GM04503 (cell line): Measurements from ENCODE around the gene SPDEF.

Experiments used
- DNase-seq: peaks from one replicate; pipeline ENCODE4 v3.0.0-alpha.2; 2012; ENCODE audit warnings: low read depth

Gene SPDEF

GRCh38 chr6:34514593-34515472 is 41.3 kb downstream of the SPDEF start:
- DNase-seq = no peak

DNA sequence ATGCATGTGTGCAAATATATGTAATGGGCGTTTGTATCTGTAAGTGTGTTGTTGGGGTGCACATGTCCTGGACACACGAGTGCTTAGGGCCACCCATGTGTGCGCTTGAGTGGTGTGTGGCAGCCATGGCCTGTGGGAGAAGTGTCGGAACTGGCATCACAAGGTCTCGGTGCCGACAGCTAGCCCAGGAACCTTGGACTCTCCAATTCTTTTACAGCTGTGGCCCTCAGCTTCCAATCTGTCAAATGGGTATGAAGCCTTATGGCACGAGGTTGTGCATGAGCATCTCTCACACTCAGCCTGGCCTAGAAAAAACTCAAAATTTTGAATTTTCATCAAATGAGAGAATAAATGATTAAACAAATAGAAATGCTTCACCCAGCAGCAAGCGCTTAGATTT is 42.0 kb downstream of the SPDEF start:
- DNase-seq = no peak

DNA sequence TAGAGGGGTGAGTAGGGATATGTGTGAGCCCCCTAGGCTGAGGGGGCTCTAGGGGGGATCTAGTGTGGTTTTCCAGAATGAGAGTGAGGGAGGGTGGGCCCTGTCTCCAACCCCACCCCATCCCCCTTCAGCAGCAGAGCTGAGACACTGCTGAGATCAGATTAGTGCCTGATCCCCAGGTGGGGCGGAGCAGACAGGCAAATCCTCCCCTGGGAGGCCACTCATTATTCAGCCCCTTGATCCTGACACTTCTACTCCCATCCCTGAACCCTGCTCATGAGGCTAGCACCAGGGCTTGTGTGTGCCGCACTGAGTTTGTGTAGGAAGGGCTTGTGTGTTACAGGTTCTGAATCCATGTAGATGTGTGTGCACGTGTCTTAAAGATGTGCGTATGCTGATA is 42.5 kb downstream of the SPDEF start:
- DNase-seq = no peak

GRCh38 chr6:34512738-34513115 is 43.4 kb downstream of the SPDEF start:
- no peak for DNase-seq

DNA sequence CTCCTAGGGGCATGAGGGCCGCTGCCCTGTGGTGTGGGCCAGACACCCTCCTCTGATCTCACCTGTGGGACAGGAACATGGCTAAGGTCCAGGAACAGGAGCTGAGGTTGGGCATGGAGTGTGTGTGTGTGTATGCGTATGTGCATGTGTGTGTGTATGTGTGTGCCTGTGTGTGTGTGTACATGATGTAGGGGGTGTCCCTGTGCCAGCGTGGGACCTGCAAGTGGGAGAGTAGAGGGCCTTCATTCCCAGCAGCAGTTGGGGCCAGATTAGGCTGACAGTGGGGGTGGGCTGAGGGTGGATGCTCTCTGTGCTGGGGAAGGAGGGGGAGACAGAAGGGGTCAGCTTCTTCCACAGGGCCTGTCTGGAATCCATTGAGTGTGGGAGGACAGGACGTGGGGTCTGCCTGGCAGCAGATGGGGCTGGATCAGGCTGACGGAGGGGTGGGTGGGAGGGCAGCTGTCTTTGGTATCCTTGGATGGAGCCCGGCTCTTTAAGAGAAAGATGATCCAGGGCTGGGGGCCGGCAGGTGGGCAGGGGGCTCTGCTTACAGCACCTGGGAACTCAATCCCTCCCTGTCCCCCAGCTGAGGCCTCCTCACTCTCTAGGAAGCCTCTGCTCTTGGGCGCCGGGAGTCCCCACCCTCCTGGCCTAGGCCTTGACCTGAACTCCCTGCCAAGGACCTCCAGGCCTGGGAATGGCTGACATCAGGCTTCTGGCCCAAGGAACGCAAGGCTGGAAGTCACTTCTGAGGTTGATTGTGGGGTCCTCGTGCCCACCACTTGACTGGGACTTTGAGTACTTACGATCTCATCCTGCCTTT is 44.0 kb downstream of the SPDEF start:
- no peak for DNase-seq

DNA sequence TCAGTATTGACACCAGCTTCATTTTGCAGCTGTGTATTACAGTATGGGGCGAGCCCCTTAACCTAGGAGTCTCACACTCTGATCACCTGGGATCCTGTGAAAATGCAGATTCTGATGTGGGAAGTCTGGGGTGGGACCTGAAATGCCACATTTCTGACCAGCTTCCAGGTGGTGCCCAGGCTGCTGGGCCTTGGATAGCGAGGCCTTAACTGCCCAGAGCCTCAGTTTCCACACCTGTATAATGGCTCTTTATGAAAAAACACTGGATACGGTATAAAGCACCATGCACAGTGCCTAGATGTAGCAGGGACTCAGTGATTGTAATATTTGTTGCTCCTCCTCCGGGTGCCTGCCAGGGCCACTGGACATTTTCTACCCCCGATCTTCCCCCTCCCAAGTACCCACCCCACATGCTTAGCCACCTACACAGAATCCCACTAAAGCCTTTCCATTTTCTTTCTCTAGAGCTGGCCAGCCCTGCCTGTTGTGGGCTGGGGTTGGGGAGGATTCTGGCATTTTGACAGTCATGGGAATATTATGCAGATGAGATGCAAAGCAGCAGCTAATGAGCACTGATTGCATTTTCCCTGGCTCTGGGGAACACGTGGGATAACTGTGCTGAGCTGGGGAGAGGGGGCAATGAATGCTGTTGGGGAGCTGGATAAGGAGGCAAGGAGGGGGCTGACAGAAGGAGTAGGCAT is 44.8 kb downstream of the SPDEF start:
- DNase-seq = no peak

- DNase-seq = no peak
These were observed 45.8 kb downstream of the SPDEF start for GRCh38 chr6:34510299-34510698.

- DNase-seq = no peak
These were observed 46.3 kb downstream of the SPDEF start for GRCh38 chr6:34509782-34510181.

- DNase-seq = no peak
These were observed 47.7 kb downstream of the SPDEF start for GRCh38 chr6:34508425-34508824.

DNA sequence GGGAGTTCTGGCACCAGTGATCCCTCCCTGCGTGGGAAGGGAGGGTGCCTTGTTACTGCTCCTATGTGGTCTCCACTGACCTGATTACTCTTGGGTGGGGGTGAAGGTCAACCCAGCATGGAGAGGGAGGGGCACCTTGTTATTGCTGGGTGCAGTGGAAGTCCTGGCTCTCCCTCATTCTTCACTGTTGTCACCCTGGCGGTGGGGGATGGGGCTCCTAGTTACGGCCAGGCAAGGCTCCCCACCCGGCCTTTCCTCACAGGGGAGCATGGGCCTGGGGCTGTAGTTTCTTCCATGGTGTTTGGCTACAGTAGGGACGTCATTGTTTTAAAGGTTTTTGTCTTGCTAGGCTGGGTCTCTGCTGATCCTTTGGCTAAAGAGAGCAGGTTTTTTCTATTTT is 49.4 kb downstream of the SPDEF start:
- DNase-seq = no peak

DNA sequence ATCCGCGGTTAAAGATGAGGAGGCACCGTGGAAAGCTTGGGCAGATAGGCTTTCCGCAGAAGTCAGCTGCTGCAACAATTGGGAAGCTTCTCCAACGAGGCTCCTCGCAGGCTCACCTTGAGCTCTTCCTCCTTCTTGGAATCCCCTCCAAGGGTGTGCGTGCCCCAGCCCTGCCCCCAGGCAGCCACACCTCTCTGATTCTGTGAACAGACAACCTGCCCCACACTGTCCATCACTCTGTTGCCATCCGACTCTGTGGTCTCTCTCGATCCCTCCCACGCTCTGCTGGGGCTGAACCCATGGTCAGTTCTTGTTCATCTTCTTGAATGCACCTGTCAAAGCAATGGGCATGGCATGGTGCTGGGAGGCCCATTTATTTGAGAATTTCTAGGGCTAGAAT is 58.7 kb downstream of the SPDEF start:
- no peak for DNase-seq

DNA sequence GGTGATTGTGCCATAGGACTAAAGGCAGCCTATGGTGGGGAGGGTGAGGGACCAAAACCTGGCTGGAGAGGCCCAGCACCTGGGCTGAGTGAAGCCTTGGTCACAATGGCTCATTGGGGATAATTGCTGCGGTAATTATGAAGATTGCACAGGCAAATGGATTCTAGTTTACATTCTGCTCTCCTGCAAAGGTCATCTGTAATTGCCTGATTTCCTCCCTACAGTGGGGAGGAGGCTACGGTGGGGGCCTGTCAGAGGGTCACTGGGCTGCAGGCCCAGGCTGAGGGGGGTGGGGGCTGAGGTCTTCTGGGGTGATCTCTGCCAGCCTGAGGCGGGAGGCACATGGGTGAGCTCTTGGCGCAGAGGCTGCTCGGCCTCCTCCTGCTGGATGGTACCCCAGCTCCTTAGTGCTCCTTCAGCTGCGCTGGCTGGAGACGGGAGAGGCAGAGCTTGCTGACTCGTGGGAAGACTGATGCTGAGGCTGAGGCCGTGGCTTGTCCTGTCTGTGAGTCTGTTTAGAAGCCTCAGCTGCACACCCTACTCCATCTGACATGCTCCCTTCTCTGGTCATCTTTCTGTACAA is 59.9 kb downstream of the SPDEF start:
- no peak for DNase-seq

DNA sequence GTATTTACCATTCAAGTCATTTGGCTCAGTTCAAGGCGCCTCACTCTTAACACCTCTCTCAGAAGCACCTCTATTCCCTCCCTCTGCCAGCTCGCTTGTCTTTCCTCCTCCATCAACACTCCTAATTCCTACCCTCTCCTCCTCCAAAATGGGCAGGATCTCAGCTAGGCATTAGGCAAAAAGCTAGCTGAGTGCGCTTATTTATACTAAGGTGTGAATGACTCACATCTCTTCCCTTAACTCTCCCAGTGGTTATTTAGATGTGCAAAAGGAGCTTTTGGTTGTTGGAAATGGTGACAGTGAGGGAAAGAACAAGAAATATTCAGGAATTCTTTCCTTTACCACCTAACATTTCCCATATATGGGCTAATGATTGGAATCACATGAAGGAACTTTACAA is 61.2 kb downstream of the SPDEF start:
- no peak for DNase-seq

DNA sequence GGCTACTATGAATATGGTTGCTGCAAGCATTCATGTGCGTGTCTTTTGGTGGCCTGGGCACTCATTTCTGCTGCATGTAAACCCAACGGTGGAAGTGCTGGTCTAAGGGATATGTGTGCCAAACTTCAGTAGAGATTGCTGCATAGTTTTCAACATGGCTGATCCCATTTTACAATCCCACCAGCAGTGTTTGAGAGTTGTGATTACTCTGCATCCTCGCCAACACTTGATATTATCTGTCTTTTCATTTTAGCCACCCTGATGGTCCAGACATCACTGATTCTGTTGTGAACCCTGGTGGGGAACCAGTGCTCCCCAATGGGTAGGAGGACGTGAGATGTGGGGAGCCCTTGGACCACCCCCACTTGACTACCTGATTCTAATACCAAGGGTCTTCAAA is 62.8 kb downstream of the SPDEF start:
- no peak for DNase-seq

DNA sequence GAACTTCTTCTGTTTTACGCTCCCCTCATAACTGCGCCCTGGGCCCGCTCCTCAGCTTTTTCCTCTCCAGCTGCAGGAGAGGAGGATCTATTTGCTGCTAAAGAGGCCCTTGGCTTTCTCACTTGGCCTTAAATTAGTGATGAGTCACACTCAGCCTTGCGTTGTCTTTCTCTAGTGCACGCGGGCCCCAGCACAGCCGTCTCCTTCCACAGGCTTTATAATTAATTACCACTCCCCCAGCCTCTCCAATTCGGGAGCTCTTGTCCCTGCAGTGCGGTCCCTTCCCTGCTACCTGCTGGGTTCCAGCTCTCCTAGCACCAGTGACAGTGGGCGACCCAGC is 65.1 kb downstream of the SPDEF start:
- DNase-seq = no peak

DNA sequence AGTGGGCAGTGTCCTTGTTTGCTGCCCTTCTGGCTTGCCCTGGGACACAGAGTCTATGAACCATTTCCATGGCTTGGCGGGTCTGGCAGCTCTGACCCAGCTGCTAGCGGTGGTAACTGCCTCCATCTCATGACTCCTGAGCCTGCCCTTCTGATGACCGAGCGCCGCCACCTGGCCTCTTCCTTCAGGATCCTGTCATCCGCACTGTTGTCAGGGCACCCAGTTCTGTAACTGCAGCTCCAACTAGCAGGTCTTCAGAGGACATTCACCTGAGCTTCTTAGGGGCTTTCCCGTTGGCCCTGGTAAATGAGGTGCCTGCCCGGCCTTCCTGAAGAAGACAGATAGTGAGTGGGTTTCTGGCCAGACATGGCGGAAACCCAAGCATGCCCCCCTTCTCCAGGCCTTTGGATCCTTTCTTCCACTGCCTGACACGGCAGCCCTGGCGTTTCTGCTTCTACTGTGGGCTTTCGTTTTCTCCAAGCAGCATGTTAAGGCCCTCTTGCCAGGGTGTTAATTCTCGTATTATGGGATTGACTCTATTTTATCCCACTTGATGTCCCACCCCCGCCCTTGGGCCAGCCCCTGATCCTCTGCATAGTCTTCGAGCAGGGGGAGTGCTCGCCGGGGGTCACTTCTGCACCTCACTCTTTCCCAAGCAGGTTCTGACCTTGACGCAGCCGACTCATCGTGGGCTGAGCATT is 65.6 kb downstream of the SPDEF start:
- DNase-seq = no peak

- no peak for DNase-seq
These were observed 66.8 kb downstream of the SPDEF start for GRCh38 chr6:34489207-34489805.
